ENCODE results near the gene NTMT1.

- TF ChIP-seq POLR2AphosphoS5 (IDR thresholded peaks at IDR 0.05; ENCODE audit: low read depth, low read length) (no peak), POLR2A (IDR thresholded peaks at IDR 0.05; ENCODE audit: low read depth, low read length) (no peak)
Measured at GRCh38 chr9:129676975-129677374, 51.0 kb downstream of the NTMT1 start.
